Dendritic cell treated with granulocyte-macrophage colony-stimulating factor and Interleukin-4, amounts not matched to agents 40 ng/mL and 50 ng/mL, for 4 days (primary cell): ENCODE measurements around the gene TBC1D9B.
A peak's percentile ranks its signal among the peaks of the same experiment; 100 is the strongest.
"Not testable (repeated sequence)": the region's sequence is repeated elsewhere in the genome, so short reads cannot be mapped to it uniquely, and the experiment has no call there.

ENCODE experiments used
- H3K27ac Mint-ChIP-seq: one replicate; pipeline ENCODE4 v1.8.0; 2022; ENCODE audit warnings: mild to moderate bottlenecking, mixed read lengths
- H3K27me3 Mint-ChIP-seq: one replicate; pipeline ENCODE4 v1.8.0; 2022; ENCODE audit warnings: mild to moderate bottlenecking, mixed read lengths
- H3K36me3 Mint-ChIP-seq: one replicate; pipeline ENCODE4 v1.8.0; 2022; ENCODE audit warnings: low read depth, mixed read lengths
- H3K4me1 Mint-ChIP-seq: one replicate; pipeline ENCODE4 v1.8.0; 2022; ENCODE audit warnings: low read depth, mixed read lengths
- H3K4me3 Mint-ChIP-seq: one replicate; pipeline ENCODE4 v1.8.0; 2022; ENCODE audit warnings: mild to moderate bottlenecking, moderate library complexity, mixed read lengths
- H3K9me3 Mint-ChIP-seq: one replicate; pipeline ENCODE4 v1.8.0; 2022; ENCODE audit warnings: mixed read lengths
- intact Hi-C: fragments of 100-400 bp; cut with micrococcal nuclease; formaldehyde crosslinking; loops from one replicate; pipeline ENCODE4 v1.15.0; 2022

TBC1D9B gene

GRCh38 chr5:179839328-179840256 lies 68.1 kb downstream of the TBC1D9B start:
- Mint-ChIP-seq H3K27ac (peak overlapping the region; percentile 42), H3K4me1 (peaks cover 6% of the 10 kb centered on the region), H3K4me3 (no peak overlapping the region), H3K27me3 (no peaks in the 10 kb centered on the region), H3K9me3 (peaks cover 1% of the 10 kb centered on the region), H3K36me3 (peaks cover 64% of the 10 kb centered on the region)
- intact Hi-C loops, result no loop called here

DNA sequence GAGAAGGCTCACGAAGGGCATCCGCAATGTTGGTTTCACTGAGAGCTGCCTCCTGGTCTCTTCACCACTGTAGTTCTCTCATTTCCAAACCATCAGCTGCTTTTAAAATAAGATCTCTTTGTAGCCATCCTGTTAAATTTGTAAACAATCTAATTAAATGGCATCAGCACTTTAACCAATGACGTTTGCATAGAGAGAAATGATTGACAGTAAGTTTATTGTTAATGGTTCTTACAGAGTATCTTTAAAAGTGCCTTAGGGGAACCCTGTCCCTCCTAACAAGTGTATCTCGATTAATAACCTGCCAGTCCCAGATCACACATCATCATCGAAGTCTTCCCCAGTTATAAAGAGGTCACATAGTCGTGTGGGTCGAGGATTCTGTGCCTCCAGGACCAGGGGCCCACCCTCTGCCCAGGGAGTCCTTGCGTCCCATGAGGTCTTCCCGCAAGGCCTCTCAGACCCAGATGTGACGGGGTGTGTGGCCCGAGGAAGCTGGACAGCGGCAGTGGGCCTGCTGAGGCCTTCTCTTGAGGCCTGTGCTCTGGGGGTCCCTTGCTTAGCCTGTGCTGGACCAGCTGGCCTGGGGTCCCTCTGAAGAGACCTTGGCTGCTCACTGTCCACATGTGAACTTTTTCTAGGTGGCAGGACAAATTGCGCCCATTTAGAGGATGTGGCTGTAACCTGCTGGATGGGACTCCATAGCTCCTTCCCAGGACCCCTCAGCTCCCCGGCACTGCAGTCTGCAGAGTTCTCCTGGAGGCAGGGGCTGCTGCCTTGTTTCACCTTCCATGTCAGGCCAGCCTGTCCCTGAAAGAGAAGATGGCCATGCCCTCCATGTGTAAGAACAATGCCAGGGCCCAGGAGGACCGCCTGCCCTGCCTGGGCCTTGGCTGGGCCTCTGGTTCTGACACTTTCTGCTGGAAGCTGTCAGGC lies 70.4 kb downstream of the TBC1D9B start:
- peaks cover 9% of the 10 kb centered on the region for H3K4me1 Mint-ChIP-seq
- H3K9me3 Mint-ChIP-seq, result no peaks in the 10 kb centered on the region
- H3K4me3 Mint-ChIP-seq, result no peak overlapping the region
- intact Hi-C loops, result no loop called here
- H3K27ac Mint-ChIP-seq, result no peak overlapping the region
- H3K27me3 Mint-ChIP-seq, result no peaks in the 10 kb centered on the region
- peaks cover 84% of the 10 kb centered on the region for H3K36me3 Mint-ChIP-seq

- no peak overlapping the region for H3K4me3 Mint-ChIP-seq
- H3K4me1 Mint-ChIP-seq, result peaks cover 9% of the 10 kb centered on the region
- peaks cover 88% of the 10 kb centered on the region for H3K36me3 Mint-ChIP-seq
- intact Hi-C loops, result no loop called here
- no peaks in the 10 kb centered on the region for H3K9me3 Mint-ChIP-seq
- H3K27me3 Mint-ChIP-seq, result no peaks in the 10 kb centered on the region
- H3K27ac Mint-ChIP-seq, result no peak overlapping the region
Observed at GRCh38 chr5:179836225-179837019, 71.3 kb downstream of the TBC1D9B start.

DNA sequence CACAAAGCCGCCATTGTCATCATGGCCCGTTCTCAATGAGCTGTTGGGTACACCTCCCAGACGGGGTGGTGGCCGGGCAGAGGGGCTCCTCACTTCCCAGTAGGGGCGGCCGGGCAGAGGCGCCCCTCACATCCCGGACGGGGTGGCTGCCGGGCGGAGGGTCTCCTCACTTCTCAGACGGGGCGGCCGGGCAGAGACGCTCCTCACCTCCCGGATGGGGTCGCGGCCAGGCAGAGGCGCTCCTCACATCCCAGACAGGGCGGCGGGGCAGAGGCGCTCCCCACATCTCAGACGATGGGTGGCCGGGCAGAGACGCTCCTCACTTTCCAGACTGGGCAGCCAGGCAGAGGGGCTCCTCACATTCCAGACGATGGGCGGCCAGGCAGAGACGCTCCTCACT lies 72.8 kb downstream of the TBC1D9B start:
- H3K27me3 Mint-ChIP-seq, H3K9me3 Mint-ChIP-seq, H3K27ac Mint-ChIP-seq, intact Hi-C loops, H3K4me1 Mint-ChIP-seq, H3K4me3 Mint-ChIP-seq: not testable (repeated sequence)
- peaks cover 89% of the 10 kb centered on the region for H3K36me3 Mint-ChIP-seq

DNA sequence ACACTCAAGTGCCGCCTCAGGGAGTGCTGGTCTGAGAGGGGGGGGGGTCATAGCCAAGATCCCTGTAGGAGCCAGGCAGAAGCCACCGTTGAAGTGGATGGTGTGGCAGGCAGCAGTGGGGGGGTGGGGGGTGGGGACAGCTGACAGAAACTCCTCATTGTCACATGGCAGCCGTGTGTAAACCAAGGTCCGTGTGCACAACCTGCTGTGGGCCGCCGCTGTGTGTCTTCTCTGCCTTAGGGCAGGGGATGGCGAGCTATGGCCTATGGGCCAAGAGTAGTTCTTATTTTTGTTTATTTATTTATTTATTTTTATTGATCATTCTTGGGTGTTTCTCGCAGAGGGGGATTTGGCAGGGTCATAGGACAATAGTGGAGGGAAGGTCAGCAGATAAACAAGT lies 73.6 kb downstream of the TBC1D9B start:
- no peak overlapping the region for H3K4me3 Mint-ChIP-seq
- H3K27me3 Mint-ChIP-seq, result no peaks in the 10 kb centered on the region
- H3K4me1 Mint-ChIP-seq, result peaks cover 14% of the 10 kb centered on the region
- intact Hi-C loops, result no loop called here
- H3K36me3 Mint-ChIP-seq, result peaks cover 96% of the 10 kb centered on the region
- no peak overlapping the region for H3K27ac Mint-ChIP-seq
- H3K9me3 Mint-ChIP-seq, result no peaks in the 10 kb centered on the region

GRCh38 chr5:179833709-179834070 lies 74.0 kb downstream of the TBC1D9B start:
- H3K4me3 Mint-ChIP-seq, result no peak overlapping the region
- H3K4me1 Mint-ChIP-seq, result peaks cover 18% of the 10 kb centered on the region
- no peaks in the 10 kb centered on the region for H3K27me3 Mint-ChIP-seq
- peaks cover 97% of the 10 kb centered on the region for H3K36me3 Mint-ChIP-seq
- intact Hi-C loops, result no loop called here
- no peak overlapping the region for H3K27ac Mint-ChIP-seq
- no peaks in the 10 kb centered on the region for H3K9me3 Mint-ChIP-seq

DNA sequence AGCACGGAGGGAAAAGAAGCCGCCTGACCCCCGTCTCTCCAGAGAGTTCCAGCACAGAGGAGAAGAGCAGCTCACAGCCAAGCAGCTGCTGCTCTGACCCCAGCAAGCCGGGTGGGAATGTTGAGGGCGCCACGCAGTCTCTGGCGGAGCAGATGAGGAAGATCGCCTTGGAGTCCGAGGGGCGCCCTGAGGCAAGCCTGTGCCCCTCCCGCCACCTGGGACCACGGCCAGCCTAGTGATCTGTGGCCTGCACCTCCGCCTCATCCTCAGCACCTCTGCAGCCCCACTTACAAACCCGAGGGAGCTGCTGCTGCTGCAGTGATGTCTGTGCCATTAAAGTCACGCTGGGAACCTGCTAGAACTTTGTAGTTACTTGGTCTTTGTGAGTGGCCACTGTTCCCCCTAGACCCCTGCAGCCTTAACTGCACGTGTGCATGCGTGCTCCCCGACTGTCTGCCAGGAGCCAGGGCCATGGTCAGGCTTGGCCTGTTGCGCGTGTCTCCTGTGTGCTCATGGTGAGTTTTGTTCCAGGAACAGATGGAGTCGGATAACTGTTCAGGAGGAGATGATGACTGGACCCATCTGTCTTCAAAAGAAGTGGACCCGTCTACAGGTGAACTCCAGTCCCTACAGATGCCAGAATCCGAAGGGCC lies 74.5 kb downstream of the TBC1D9B start:
- H3K9me3 Mint-ChIP-seq, result no peaks in the 10 kb centered on the region
- peaks cover 22% of the 10 kb centered on the region for H3K4me1 Mint-ChIP-seq

DNA sequence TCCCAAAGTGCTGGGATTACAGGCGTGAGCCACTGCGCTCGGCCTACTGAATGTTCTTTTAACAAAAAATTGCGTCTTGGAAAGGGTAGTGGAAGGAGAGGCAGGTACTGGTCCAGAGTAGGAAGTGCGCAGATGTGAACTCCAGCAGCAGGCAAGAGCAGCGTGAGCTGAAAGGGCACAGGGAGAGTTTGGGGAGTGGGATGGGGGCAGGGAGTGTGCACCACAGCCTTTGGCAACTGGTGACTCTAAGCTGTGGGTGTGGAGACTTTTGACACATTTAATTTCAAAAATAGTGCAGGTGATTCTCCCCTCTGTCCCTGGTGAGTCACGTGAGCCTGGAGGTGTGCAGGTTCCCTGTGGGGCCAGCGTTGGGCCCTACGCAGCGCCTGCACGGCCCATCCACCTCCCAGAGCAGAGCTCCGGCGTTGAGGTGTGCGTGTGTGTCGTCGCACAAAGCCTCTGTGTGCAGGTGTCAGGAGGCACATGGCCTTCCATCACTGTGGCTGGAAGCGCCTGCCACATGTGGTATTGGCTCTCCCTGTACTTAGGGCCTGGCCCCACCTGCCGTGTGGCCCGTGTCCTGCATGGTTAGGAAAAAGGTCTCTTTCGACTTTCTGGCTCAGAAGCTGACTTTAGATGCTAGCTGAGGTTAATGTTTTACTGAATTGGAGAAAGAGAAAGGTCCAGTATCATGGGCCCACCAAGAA lies 75.5 kb downstream of the TBC1D9B start:
- Mint-ChIP-seq H3K9me3 (no peaks in the 10 kb centered on the region), H3K4me3 (no peak overlapping the region), H3K27me3 (no peaks in the 10 kb centered on the region), H3K27ac (no peak overlapping the region), H3K36me3 (peaks cover 97% of the 10 kb centered on the region), H3K4me1 (peaks cover 31% of the 10 kb centered on the region)
- intact Hi-C loops, result no loop called here

More for the DNA sequence above, 74.5 kb downstream of the TBC1D9B start:
- Mint-ChIP-seq H3K27me3 (no peaks in the 10 kb centered on the region), H3K36me3 (peaks cover 97% of the 10 kb centered on the region), H3K27ac (no peak overlapping the region), H3K4me3 (no peak overlapping the region)
- intact Hi-C loops, result no loop called here

DNA sequence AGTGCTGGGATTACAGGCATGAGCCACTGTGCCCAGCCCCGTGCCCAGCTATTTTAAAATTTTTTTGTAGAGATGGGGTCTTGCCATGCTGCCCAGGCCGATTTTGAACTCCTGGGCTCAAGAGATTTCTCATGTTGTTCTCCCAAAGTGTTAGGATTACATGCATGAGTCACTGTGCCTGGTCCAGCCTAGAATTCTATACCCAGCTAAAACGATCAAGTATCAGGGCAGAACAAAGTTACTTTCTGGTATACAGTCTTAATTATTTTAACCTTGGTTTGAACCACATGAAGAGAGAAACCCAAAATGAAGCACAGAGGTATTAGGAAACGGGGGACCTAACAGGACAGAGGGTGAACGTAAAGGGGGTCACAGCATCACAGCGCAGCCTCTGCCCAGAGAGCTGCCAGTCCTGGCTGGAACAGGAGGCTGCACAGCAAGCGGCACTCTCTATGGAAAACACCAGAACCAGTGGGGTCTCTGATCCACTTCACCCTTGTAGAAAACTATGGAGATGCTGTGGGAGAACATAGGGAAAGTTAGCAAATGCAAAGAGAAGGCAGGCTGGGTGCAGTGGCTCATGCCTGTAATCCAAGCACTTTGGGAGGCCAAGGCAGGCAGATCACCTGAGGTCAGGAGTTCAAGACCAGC lies 76.8 kb downstream of the TBC1D9B start:
- Mint-ChIP-seq H3K36me3 (peaks cover 97% of the 10 kb centered on the region), H3K27me3 (no peaks in the 10 kb centered on the region), H3K4me3 (no peak overlapping the region), H3K27ac (no peak overlapping the region), H3K9me3 (no peaks in the 10 kb centered on the region), H3K4me1 (peaks cover 43% of the 10 kb centered on the region)
- intact Hi-C loops, result no loop called here

GRCh38 chr5:179829732-179830435 lies 77.8 kb downstream of the TBC1D9B start:
- H3K4me1 Mint-ChIP-seq, result peaks cover 54% of the 10 kb centered on the region
- H3K9me3 Mint-ChIP-seq, result no peaks in the 10 kb centered on the region
- no peaks in the 10 kb centered on the region for H3K27me3 Mint-ChIP-seq
- H3K27ac Mint-ChIP-seq, result no peak overlapping the region
- H3K4me3 Mint-ChIP-seq, result no peak overlapping the region
- H3K36me3 Mint-ChIP-seq, result peaks cover 97% of the 10 kb centered on the region
- intact Hi-C loops, result no loop called here

- Mint-ChIP-seq H3K27me3 (no peaks in the 10 kb centered on the region), H3K27ac (no peak overlapping the region), H3K4me3 (no peak overlapping the region), H3K4me1 (peaks cover 64% of the 10 kb centered on the region), H3K36me3 (peaks cover 100% of the 10 kb centered on the region), H3K9me3 (no peaks in the 10 kb centered on the region)
- intact Hi-C loops, result no loop called here
Observed at GRCh38 chr5:179828756-179829421, 78.8 kb downstream of the TBC1D9B start.
